Activated T-helper 2 cell treated with anti-CD3 and anti-CD28 coated beads, Interferon-gamma antibody, Interleukin-2, Interleukin-4, amounts not matched to agents 10 μg/mL and 5 μg/mL and 100 μg/mL, durations not matched to agents 14 hours and 24 hours and 36 hours (primary cell): ENCODE data around the gene SGCD. TPM values are rescaled to one million over a fixed set of nuclear protein-coding genes. Genes with fewer than 3 reads are reported as not detected.

Experiments used
- DNase-seq: peaks from one replicate; pipeline ENCODE4 v3.0.0; 2021; ENCODE audit warnings: low spot score
- H3K27ac Mint-ChIP-seq: one replicate; pipeline ENCODE4 v1.8.0; 2021; ENCODE audit warnings: mixed read lengths
- H3K27me3 Mint-ChIP-seq: one replicate; pipeline ENCODE4 v1.8.0; 2021; ENCODE audit warnings: low read depth, mixed read lengths
- H3K36me3 Mint-ChIP-seq: one replicate; pipeline ENCODE4 v1.8.0; 2021; ENCODE audit warnings: low read depth, mixed read lengths
- H3K4me1 Mint-ChIP-seq: one replicate; pipeline ENCODE4 v1.8.0; 2021; ENCODE audit warnings: low read depth, mixed read lengths
- H3K4me3 Mint-ChIP-seq: one replicate; pipeline ENCODE4 v1.8.0; 2021; ENCODE audit warnings: low read depth, mild to moderate bottlenecking, moderate library complexity, mixed read lengths
- H3K9me3 Mint-ChIP-seq: one replicate; pipeline ENCODE4 v1.8.0; 2021; ENCODE audit warnings: mixed read lengths
- intact Hi-C: fragments of 100-400 bp; cut with micrococcal nuclease; formaldehyde crosslinking; loops from one replicate; pipeline ENCODE4 v1.15.1; 2023
- total RNA-seq: library from RNA; stranded (reverse); gene quantifications from 2 replicates; pipeline ENCODE4 v1.2.3, GENCODE V29; 2022

The SGCD gene
- total RNA-seq, 1 donor from 2014 or later, result not detected

DNA sequence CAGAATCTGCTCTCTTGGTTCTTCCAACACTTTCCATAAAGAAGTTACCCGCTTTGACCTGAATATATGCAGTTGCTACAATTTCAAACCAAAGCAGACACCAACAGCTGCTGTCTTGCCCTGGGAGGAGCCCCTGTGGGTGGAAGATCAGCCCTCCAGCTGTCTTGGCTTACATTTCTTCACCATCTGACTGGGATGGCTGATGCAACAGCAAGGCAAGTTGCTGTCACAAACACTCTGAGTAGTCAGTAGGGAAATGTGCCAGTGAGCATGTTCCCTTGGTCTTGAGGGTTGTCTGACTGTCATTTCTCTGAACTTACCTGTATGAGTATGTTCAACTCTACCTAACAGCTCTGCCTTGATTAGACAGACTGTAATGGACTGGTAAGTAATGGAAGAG, 152.9 kb downstream of the SGCD start:
- no peak overlapping the region for H3K27ac Mint-ChIP-seq
- intact Hi-C loops, result no loop called here
- no peaks in the 10 kb centered on the region for H3K27me3 Mint-ChIP-seq

DNA sequence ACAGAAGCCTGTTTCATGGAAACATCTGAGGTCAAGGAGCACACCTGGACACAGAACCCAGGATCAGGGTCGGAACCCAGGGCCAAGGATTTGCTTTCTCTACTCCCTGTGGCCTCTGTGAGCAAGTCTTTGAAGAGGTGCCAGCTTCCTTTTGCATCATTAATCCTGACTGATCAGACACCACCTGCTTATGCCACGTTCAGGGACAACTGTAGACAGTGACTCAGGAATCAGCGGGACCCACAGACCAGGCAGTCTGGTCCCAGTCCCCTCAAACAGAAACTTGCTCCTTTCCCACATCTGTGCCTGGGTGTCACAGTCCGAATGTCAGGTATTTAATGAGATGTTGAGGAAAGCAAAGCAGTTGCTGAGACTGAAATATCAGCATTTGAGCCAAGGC, 154.8 kb downstream of the SGCD start:
- Mint-ChIP-seq H3K27ac (no peak overlapping the region), H3K27me3 (no peaks in the 10 kb centered on the region), H3K36me3 (no peaks in the 10 kb centered on the region), H3K9me3 (peaks cover under 1% of the 10 kb centered on the region), H3K4me1 (no peaks in the 10 kb centered on the region), H3K4me3 (no peak overlapping the region)
- DNase-seq, result no peak
- intact Hi-C loops, result no loop called here

More for the DNA sequence above, 152.9 kb downstream of the SGCD start:
- Mint-ChIP-seq H3K4me3 (no peak overlapping the region), H3K4me1 (no peaks in the 10 kb centered on the region), H3K9me3 (no peaks in the 10 kb centered on the region), H3K36me3 (no peaks in the 10 kb centered on the region)
- DNase-seq, result no peak

DNA sequence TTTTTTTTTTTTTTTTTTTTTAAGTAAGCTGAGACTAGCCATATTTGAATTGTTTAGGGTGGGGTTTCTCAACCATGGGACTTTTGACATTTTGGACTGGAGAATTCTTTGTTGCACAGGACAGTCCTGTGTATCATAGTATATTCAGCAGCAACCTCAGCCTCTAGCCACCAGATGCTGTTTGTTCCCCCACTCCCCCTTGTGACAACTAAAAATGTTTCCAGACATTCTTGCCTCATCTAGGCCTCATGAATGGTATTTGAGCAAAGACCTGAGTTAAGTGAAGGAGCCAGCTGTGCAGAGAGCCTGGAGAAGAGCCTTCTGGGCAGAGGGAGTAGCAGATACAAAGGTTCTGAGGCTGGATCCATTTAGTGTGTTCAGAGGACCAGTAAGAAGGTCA, 155.9 kb downstream of the SGCD start:
- intact Hi-C loops, result no loop called here
- Mint-ChIP-seq H3K27me3 (no peaks in the 10 kb centered on the region), H3K36me3 (no peaks in the 10 kb centered on the region), H3K4me3 (no peak overlapping the region), H3K27ac (no peak overlapping the region), H3K4me1 (no peaks in the 10 kb centered on the region), H3K9me3 (peaks cover 7% of the 10 kb centered on the region)
- no peak for DNase-seq

GRCh38 chr5:156486394-156487238, 159.7 kb downstream of the SGCD start:
- Mint-ChIP-seq H3K4me3 (no peak overlapping the region), H3K9me3 (peaks cover 13% of the 10 kb centered on the region), H3K27me3 (no peaks in the 10 kb centered on the region), H3K27ac (no peak overlapping the region), H3K36me3 (no peaks in the 10 kb centered on the region), H3K4me1 (no peaks in the 10 kb centered on the region)
- intact Hi-C loops, result no loop called here
- DNase-seq, result no peak

- no peak overlapping the region for H3K27ac Mint-ChIP-seq
- H3K4me1 Mint-ChIP-seq, result no peaks in the 10 kb centered on the region
- DNase-seq, result no peak
- H3K27me3 Mint-ChIP-seq, result no peaks in the 10 kb centered on the region
- H3K36me3 Mint-ChIP-seq, result no peaks in the 10 kb centered on the region
- H3K9me3 Mint-ChIP-seq, result peaks cover 12% of the 10 kb centered on the region
- no peak overlapping the region for H3K4me3 Mint-ChIP-seq
- intact Hi-C loops, result no loop called here
Observed at GRCh38 chr5:156491766-156492165, 164.8 kb downstream of the SGCD start.

GRCh38 chr5:156496291-156496690, 169.3 kb downstream of the SGCD start:
- Mint-ChIP-seq H3K36me3 (no peaks in the 10 kb centered on the region), H3K27me3 (peaks cover 2% of the 10 kb centered on the region), H3K27ac (no peak overlapping the region), H3K4me3 (no peak overlapping the region), H3K9me3 (no peaks in the 10 kb centered on the region), H3K4me1 (no peaks in the 10 kb centered on the region)
- DNase-seq, result no peak
- intact Hi-C loops, result no loop called here

DNA sequence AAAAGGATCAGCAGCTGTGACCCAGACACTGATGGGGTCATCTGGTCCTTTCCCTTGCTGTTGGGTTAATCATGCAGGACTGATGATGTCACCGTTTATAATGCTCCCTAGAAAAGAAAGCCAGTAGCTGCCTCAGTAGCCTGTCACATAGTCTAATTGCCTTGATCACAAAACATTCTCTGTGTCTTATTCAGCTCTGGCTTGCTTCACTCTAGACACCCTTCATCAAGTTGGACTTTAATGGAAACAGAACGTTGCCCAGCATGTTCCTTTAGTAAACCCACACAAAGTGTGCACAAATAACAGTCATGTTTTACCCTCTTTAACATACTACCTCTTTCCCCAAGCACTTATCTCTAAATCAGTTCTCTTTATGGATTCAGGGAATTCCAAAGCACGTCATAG, 170.8 kb downstream of the SGCD start:
- intact Hi-C loops, result no loop called here
- no peaks in the 10 kb centered on the region for H3K9me3 Mint-ChIP-seq
- no peak for DNase-seq
- H3K4me3 Mint-ChIP-seq, result no peak overlapping the region
- H3K36me3 Mint-ChIP-seq, result no peaks in the 10 kb centered on the region
- no peak overlapping the region for H3K27ac Mint-ChIP-seq
- no peaks in the 10 kb centered on the region for H3K4me1 Mint-ChIP-seq
- peaks cover 2% of the 10 kb centered on the region for H3K27me3 Mint-ChIP-seq

GRCh38 chr5:156498226-156498980, 171.4 kb downstream of the SGCD start:
- intact Hi-C loops, result no loop called here
- H3K27me3 Mint-ChIP-seq, result peaks cover 2% of the 10 kb centered on the region

DNA sequence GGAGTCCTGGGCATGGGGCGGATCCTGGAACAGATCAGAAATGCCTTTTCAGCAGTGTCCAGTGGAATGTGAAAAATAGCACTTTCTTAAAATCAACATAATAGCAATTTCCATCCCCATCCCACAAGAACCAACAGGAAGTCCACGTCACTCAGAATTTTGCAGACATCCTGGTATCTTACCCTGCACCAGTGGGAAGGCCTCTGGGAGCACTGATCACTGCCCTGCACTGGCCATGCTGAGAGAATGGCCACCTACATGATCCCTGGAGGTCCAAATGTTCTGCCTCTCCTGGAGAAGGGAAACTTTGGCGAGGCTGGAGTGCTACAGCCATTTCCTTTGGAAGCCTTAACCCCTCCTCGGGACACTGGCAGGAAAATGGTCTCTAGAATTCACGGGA, 173.8 kb downstream of the SGCD start:
- intact Hi-C loops, result no loop called here
- Mint-ChIP-seq H3K9me3 (no peaks in the 10 kb centered on the region), H3K4me3 (no peak overlapping the region), H3K27ac (no peak overlapping the region), H3K4me1 (no peaks in the 10 kb centered on the region), H3K36me3 (no peaks in the 10 kb centered on the region), H3K27me3 (peaks cover 2% of the 10 kb centered on the region)
- DNase-seq, result no peak

More at GRCh38 chr5:156498226-156498980, 171.4 kb downstream of the SGCD start:
- DNase-seq, result no peak
- H3K36me3 Mint-ChIP-seq, result no peaks in the 10 kb centered on the region
- H3K27ac Mint-ChIP-seq, result no peak overlapping the region
- no peak overlapping the region for H3K4me3 Mint-ChIP-seq
- no peaks in the 10 kb centered on the region for H3K9me3 Mint-ChIP-seq
- H3K4me1 Mint-ChIP-seq, result no peaks in the 10 kb centered on the region

DNA sequence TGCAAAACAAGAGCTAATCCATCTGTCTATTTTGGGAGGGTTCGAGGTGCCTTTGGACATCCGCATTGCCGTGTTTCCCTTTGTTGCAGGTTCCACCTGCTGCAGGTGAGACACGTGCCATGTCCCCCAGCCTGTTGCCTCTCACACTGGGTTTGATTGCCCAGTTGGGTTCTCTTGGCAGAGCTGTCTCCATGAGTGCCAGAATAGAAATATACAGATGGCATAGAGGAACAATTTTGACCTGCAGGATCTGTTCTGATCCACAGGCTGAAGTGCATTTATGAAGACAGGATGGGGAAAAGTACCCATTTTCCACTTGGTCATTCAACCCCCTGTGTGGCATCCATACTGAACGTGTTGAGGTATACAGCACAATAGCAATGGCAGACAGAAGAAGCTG, 178.1 kb downstream of the SGCD start:
- H3K4me3 Mint-ChIP-seq, result no peak overlapping the region
- no peak for DNase-seq
- intact Hi-C loops, result no loop called here
- H3K36me3 Mint-ChIP-seq, result no peaks in the 10 kb centered on the region
- no peaks in the 10 kb centered on the region for H3K4me1 Mint-ChIP-seq
- no peaks in the 10 kb centered on the region for H3K9me3 Mint-ChIP-seq
- H3K27me3 Mint-ChIP-seq, result peaks cover 2% of the 10 kb centered on the region
- no peak overlapping the region for H3K27ac Mint-ChIP-seq

DNA sequence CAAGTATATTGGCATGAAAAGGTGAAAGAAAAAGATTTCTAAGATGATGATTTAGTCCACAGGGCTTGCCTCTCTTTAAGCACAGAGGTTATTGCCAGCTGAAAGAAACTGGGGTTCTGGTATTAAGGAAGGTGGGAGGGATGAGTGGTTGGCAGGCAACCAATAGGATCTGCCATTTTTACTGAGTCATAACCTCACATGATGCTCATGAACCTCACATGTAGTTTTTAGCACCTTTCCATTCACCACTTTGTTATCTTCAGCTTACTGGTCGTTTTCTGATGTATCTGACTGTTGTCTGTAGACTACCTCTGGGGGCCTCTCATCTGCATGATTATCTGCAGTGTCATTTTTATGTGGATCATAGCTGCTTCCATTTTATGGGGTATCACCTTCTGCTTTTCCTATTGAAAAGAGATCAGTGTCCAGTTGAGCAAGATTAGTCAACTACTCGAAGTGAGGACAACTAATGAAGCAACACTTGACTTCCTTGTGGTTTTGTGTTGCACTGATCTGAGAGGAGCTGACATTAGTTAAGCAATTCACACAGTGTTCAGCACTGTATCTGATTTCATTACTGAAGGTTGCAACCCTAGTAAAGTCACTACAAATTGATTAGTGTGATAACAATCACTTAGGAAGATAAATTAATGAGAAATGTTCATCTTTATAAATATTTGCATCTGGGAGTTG, 186.3 kb downstream of the SGCD start:
- H3K4me3 Mint-ChIP-seq, result no peak overlapping the region
- no peaks in the 10 kb centered on the region for H3K4me1 Mint-ChIP-seq
- DNase-seq, result no peak
- H3K36me3 Mint-ChIP-seq, result no peaks in the 10 kb centered on the region
- intact Hi-C loops, result no loop called here
- no peak overlapping the region for H3K27ac Mint-ChIP-seq
- no peaks in the 10 kb centered on the region for H3K27me3 Mint-ChIP-seq
- H3K9me3 Mint-ChIP-seq, result peaks cover 5% of the 10 kb centered on the region

DNA sequence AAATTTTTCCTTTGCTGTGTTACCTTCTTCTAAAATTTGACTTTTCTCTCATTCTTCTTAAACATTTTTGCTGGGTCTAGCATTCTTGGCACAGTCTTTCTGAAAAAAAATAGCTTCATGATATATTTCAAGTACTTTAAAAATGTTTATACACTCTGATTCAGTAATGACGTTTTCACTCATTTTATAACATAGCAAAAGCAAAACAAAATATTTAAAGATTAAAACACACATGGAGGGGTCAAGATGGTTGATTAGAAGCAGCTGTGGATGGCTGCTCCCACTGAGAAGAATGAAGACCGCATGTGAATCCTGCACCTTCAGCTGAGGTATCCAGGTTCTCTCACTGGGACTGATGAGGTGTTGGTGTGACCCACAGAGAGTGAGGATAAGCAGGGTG, 188.2 kb downstream of the SGCD start:
- no peak for DNase-seq
- Mint-ChIP-seq H3K27ac (no peak overlapping the region), H3K36me3 (no peaks in the 10 kb centered on the region), H3K27me3 (no peaks in the 10 kb centered on the region), H3K4me1 (no peaks in the 10 kb centered on the region), H3K4me3 (no peak overlapping the region), H3K9me3 (peaks cover 15% of the 10 kb centered on the region)
- intact Hi-C loops, result no loop called here
